GM18909 (cell line): ENCODE data around the gene CACNG5.

Experiments used
- ATAC-seq: cut with Tn5 transposase; IDR thresholded peaks from one replicate; pipeline ENCODE4 v1.9.1; 2021; ENCODE audit warnings: mild to moderate bottlenecking; ENCODE audit not compliant: unreplicated experiment, poor library complexity

Gene CACNG5

GRCh38 chr17:66819466-66819865 is 15.5 kb upstream of the CACNG5 start:
- ATAC-seq, result no peak

GRCh38 chr17:66822009-66822408 is 12.9 kb upstream of the CACNG5 start:
- ATAC-seq, result no peak

GRCh38 chr17:66826856-66827255 is 8.1 kb upstream of the CACNG5 start:
- ATAC-seq, result no peak

- no peak for ATAC-seq
Observed at GRCh38 chr17:66829386-66829864, 5.5 kb upstream of the CACNG5 start.

GRCh38 chr17:66829883-66830282 is 5.0 kb upstream of the CACNG5 start:
- ATAC-seq, result no peak

- no peak for ATAC-seq
Observed at GRCh38 chr17:66830451-66830850, 4.5 kb upstream of the CACNG5 start.

- ATAC-seq, result no peak
Observed at GRCh38 chr17:66831383-66832210, 3.3 kb upstream of the CACNG5 start.

GRCh38 chr17:66833201-66833600 is 1.7 kb upstream of the CACNG5 start:
- ATAC-seq, result no peak

- ATAC-seq, result no peak
Observed at GRCh38 chr17:66834426-66834918, 445 bp upstream of the CACNG5 start.

GRCh38 chr17:66835476-66835875 is 559 bp downstream of the CACNG5 start:
- no peak for ATAC-seq

- no peak for ATAC-seq
Observed at GRCh38 chr17:66836063-66837005, 1.4 kb downstream of the CACNG5 start.

- ATAC-seq, result no peak
Observed at GRCh38 chr17:66837226-66837625, 2.3 kb downstream of the CACNG5 start.

GRCh38 chr17:66837885-66838665 is 3.2 kb downstream of the CACNG5 start:
- no peak for ATAC-seq

GRCh38 chr17:66839616-66840015 is 4.7 kb downstream of the CACNG5 start:
- ATAC-seq, result no peak

- ATAC-seq, result no peak
Observed at GRCh38 chr17:66840061-66840460, 5.1 kb downstream of the CACNG5 start.

- no peak for ATAC-seq
Observed at GRCh38 chr17:66841328-66841727, 6.4 kb downstream of the CACNG5 start.

GRCh38 chr17:66841744-66842143 is 6.8 kb downstream of the CACNG5 start:
- no peak for ATAC-seq

- no peak for ATAC-seq
Observed at GRCh38 chr17:66842505-66842904, 7.6 kb downstream of the CACNG5 start.

- no peak for ATAC-seq
Observed at GRCh38 chr17:66842959-66843358, 8.0 kb downstream of the CACNG5 start.

GRCh38 chr17:66843627-66844026 is 8.7 kb downstream of the CACNG5 start:
- no peak for ATAC-seq
